CD4-positive, alpha-beta T cell treated with Interleukin-12 subunit alpha and Interleukin-12 subunit beta, for 1 hour (primary cell): ENCODE measurements around the gene PTPRN.

Experiments used
- DNase-seq: peaks from one replicate; pipeline ENCODE4 v3.0.0-alpha.2; 2020

Gene PTPRN

DNA sequence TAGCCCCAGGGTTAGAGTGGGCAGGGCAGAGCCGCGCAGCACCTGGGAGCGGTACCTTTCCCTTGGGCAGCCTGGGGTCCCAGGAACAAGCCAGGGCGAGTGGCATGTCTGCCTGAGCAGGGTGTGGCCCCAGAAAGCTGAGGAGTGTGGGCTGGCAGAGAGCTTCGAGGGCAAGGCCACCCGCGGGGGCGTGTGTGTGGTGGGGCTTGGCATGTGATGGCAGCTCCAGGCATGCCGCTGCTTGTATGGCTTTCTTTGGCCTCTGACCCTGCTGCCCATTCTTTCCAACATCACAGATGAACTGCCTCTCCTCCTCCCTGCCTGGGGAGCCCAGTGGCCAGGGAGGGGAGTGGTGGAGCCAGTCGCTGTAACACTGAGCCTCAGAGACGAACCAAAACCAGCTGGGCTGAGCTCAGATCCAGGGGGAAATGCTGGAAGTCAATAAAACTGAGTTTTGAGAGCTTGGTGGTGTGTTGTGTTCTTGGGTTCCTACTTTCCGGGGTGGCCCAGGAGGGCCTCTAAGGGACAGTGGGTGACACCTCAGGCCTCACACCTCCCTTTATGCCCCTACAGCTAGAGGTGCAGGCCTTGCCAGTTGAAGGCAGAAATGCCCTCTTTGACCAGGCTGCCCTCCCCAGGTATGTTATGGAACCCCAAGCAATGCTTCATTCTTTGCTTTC lies 22.6 kb downstream of the PTPRN start:
- DNase-seq, result no peak

GRCh38 chr2:219285894-219286425 lies 23.2 kb downstream of the PTPRN start:
- DNase-seq, result no peak

DNA sequence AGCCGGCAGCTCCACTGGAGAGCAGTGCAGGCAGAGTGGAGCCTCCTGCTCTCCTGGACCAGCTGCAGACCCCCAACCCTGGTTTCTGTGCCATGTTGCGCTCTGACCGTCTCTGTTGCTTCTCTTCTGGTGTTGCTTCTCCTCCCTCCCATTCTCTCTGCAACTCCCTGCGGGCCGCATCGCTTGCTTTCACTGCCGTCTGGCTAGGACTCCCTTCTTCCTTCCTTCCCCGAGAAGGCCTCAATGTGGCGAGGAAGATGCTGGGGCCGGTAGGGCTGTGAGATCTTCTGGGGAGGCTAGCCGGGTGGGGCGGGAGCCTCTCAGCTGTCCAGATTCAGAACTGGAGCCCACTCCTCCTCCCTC lies 23.8 kb downstream of the PTPRN start:
- DNase-seq, result no peak

GRCh38 chr2:219284501-219285372 lies 24.5 kb downstream of the PTPRN start:
- DNase-seq, result no peak

- DNase-seq, result no peak
These were observed 26.1 kb downstream of the PTPRN start for GRCh38 chr2:219282943-219283581.

DNA sequence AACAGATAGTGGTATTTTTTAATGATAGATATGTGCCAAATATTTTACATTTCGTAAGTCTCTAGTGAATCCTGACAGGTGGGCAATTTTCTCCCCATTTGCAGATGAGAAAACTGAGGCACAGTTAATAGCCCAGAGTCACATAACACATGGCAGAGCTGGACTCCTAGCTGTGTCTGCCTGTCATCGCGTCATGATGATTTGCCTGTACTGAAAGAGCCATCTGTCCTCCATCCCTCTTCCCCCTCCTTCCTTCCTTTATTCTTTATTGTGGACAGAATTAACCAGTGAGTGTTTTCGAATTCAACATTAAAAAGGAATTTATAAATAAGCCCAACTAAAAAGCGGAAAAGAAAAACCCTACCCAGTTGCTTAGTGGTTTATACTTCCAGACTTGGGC lies 26.8 kb downstream of the PTPRN start:
- DNase-seq, result no peak

DNA sequence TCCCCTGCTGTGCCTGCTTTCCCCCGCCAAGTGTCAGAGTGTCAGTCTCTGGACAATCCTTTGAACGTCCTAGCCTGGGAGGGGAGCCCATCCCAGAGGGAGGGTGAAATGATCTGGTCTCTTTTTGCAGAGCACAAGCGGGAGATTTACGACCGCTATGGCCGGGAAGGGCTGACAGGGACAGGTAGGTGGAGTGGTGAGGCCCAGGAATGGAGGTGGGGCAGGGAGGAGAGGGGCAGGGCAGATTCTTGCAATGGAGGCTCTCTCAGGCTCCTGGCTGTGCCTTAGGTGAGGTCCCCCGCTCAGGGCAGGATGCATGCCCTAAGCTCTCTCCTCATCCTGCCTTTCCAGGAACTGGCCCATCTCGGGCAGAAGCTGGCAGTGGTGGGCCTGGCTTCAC lies 27.6 kb downstream of the PTPRN start:
- DNase-seq, result no peak

- no peak for DNase-seq
These were observed 28.6 kb downstream of the PTPRN start for GRCh38 chr2:219280651-219281050.

GRCh38 chr2:219279916-219280516 lies 29.2 kb downstream of the PTPRN start:
- no peak for DNase-seq

DNA sequence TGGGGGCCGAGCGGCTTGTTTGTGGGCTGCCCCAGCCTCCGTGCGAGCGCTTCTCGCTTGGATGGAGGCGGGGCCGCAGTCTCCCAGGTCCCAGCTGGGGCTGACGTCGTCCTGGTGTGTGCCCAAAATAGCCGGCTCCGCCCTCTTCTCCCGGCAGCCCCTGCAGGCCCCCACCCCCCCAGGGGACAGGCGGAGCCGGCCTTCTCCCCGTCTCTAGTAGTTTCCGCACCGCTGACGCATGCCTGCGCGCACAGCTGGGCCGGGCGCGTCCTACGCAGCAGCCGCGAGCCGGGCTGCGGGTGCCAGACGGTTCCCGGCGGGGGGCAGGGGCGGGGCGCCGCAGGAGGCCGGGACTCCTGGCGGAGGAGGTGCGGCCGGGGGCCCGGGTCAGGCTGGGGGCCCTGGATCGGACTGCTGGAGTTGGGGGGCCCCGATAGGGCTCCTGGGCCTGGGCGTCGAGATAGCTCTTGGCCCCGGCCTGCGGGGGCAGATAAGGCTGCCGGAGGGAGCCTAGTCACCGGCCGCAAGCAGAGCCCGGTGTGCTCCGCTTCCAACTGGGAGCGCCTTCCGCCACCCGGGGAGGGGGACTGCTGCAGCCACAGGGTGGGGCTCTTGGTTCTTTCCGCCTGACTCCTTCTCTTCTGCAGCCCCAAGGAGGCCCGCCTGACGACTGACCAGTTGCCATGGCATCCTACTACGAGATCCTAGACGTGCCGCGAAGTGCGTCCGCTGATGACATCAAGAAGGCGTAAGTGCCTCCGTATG lies 29.9 kb downstream of the PTPRN start, which contains the start of gene DNAJB2:
TSS of gene DNAJB2 (plus strand) at position 216 of the 765 bp plus-strand sequence. CDS start at position 684, 468 bp downstream.
- DNase-seq, result peak; percentile 99

GRCh38 chr2:219278655-219279150 lies 30.5 kb downstream of the PTPRN start:
- DNase-seq, result peak; percentile 23

GRCh38 chr2:219277703-219278654 lies 31.2 kb downstream of the PTPRN start:
- peak; percentile 81 for DNase-seq

DNA sequence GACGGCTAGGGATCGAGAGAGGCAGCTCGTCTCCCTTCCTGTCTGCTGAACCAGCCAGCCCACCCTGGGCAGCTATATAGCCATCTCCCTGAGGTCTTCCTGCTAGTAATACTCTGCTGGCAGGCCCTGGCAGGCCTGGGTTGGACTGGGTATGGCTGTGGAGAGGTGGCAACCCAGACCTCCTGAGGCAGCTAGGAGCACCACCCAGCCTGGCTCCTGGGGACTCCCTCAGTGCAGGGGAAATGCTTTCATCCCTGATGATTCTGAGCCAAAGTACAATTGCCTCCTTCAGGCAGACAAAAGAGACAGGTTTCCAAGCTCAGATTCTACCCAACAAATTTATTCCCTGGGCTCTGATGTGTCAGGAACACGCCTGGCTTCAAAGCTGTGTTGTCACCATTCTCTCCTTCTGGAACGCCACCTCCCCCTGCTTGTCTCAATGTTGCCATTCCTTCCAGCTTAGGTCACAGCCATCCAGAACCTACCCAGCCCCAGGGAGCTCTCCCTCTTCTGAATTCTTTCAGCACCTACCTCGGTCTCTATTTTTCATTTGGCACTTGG lies 34.8 kb downstream of the PTPRN start:
- DNase-seq, result no peak

DNA sequence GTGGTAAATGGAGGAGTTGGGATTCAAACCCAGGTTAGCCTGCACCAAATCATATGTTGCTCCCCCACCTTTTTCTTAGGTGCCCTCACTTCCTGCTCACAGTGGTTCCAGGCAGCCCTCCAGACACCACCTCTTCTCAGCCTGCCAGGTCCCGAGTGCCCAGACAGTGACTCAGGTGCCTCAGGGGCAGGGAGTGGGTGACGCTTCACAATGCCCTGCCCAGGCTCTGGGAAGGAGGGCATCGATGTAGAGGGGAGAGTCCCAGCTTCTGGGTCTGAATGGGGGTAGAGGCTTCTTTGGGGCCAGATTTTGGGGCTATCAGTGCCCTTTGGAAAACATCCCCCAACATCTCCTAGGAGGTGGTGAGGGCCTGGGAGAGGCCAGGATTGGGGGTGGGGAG lies 35.3 kb downstream of the PTPRN start:
- no peak for DNase-seq

GRCh38 chr2:219272995-219273394 lies 36.2 kb downstream of the PTPRN start:
- DNase-seq, result no peak

DNA sequence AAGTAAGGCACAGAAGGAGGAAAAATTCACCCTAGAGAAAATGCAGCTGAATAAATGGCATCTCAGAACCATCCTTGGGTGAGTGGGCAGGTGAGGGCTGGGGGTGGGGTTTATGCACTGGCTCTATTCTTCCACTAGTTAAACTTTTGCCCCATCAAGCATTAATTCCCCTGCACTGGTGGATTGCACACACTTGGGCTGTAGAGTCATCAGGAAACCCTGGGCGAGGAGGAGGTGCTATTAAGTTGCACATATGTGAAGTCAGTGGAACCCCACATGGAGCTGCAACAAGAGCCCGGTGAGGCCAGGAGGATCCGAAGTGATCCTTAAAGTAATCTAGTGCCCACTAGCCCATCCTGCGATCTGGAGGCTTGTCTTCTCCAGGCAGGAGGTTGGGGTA lies 36.8 kb downstream of the PTPRN start:
- DNase-seq, result no peak

GRCh38 chr2:219271021-219271420 lies 38.2 kb downstream of the PTPRN start:
- no peak for DNase-seq

GRCh38 chr2:219270055-219270372 lies 39.2 kb downstream of the PTPRN start:
- no peak for DNase-seq

DNA sequence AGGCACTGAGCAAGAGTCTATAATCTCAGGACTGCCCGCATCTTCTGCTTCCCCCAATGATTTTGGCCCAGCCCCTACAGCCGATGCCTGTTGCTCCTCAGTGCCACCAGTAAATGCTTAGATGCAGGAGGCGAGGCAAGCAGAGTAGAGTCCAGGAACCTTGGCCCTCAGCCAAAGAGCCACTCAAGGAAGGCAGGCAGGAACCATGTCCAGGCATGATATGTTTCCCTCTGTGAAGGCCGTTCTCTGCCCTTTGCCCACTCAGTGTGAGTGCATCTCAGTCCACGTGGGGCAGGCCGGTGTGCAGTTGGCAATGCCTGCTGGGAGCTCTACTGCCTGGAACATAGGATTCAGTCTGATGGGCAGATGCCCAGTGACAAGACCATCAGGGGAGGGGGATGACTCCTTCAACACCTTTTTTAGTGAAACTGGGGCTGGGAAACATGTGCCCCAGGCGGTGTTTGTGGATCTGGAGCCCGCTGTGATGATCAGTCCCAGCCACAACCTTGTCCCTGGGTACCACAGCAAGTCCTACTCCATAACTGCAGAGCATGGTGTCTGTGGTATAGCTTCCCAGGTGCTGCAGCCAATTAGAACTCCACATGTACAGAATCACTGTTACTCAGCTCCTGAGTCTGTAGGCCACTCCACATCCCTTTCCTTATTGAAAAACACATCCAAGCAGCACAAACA lies 39.7 kb downstream of the PTPRN start:
- no peak for DNase-seq

DNA sequence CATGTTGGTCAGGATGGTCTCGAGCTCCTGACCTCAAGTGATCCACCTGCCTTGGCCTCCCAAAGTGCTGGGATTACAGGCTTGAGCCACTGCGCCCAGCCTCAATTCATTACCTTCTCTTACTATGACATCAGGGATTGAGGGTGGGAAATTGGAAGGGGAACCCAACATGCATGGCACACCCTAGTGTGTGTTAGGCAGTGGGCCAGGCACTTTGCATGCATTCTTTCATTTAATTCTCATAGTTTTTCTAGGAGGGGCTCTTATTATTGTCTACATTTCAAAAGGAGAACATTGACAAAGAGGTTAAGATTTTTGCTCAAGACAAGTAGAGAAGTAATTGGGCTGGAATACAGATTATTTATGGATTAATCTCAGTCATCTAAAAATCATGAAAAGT lies 40.9 kb downstream of the PTPRN start:
- no peak for DNase-seq
